K562 (cell line): ENCODE measurements around the gene POLD4. TPM values are rescaled to one million over a fixed set of nuclear protein-coding genes. Genes with fewer than 3 reads are reported as not detected.

Source experiments
- ARHGAP35 ChIP-seq: fragments of 450-650 bp; IDR thresholded peaks from 2 replicates; pipeline ENCODE4 v1.6.1; 2018; ENCODE audit not compliant: partially characterized antibody
- ARID3A ChIP-seq: IDR thresholded peaks from 2 replicates; pipeline ENCODE4 v1.6.1; 2012; ENCODE audit warnings: low read depth, low read length, improper control_type of control experiment, borderline replicate concordance
- BRF1 ChIP-seq: IDR thresholded peaks from 3 replicates; pipeline ENCODE4 v1.6.1; 2011; ENCODE audit warnings: borderline replicate concordance, mild to moderate bottlenecking; ENCODE audit not compliant: insufficient read length; ENCODE audit errors: extremely low read depth
- EGR1 ChIP-seq: fragments of 450-650 bp; conservative IDR thresholded peaks from 2 replicates; pipeline ENCODE4 v1.6.1; 2017; ENCODE audit warnings: mild to moderate bottlenecking
- EZH2 ChIP-seq: IDR thresholded peaks from 2 replicates; pipeline ENCODE4 v1.6.1; 2012; ENCODE audit warnings: low read depth, mild to moderate bottlenecking, inconsistent platforms, low read length, borderline replicate concordance
- FOS ChIP-seq: IDR thresholded peaks from 3 replicates; pipeline ENCODE4 v1.6.1; 2011; ENCODE audit not compliant: insufficient read length; ENCODE audit errors: extremely low read depth
- GTF2B ChIP-seq: IDR thresholded peaks from 2 replicates; pipeline ENCODE4 v1.6.1; 2011; ENCODE audit not compliant: insufficient read length; ENCODE audit errors: extremely low read depth
- KLF13 ChIP-seq: fragments of 450-650 bp; IDR thresholded peaks from 2 replicates; pipeline ENCODE4 v1.6.1; 2016; ENCODE audit warnings: missing genetic modification characterization, low read depth, mild to moderate bottlenecking, missing compliant biosample characterization, moderate library complexity, borderline replicate concordance
- MEIS2 ChIP-seq: fragments of 450-650 bp; IDR thresholded peaks from 2 replicates; pipeline ENCODE4 v1.6.1; 2014; ENCODE audit warnings: mild to moderate bottlenecking; ENCODE audit not compliant: partially characterized antibody
- MTA2 ChIP-seq: fragments of 450-650 bp; IDR thresholded peaks from 2 replicates; pipeline ENCODE4 v1.6.1; 2016; ENCODE audit warnings: low read depth
- MYC ChIP-seq, 2 experiments: fragments of 250-450 bp in 1 of 2; sonication (Bioruptor Pico) in 1 of 2; IDR thresholded peaks; 2 replicates each; pipeline versions ENCODE4 v1.5.1 to v1.6.1; 2012 to 2021; ENCODE audit warnings: low read depth in 2 of 2, borderline replicate concordance in 1 of 2, improper control_type of control experiment in 1 of 2, low read length in 1 of 2, mild to moderate bottlenecking in 1 of 2, moderate library complexity in 1 of 2
- PBX2 ChIP-seq, 2 experiments: IDR thresholded peaks in 1 of 2; conservative IDR thresholded peaks in 1 of 2; 2 replicates each; pipeline ENCODE4 v1.6.1; 2016; ENCODE audit warnings: low read depth in 2 of 2, mild to moderate bottlenecking in 1 of 2, missing compliant biosample characterization in 1 of 2, missing genetic modification characterization in 1 of 2, moderate library complexity in 1 of 2
- SMC3 ChIP-seq: conservative IDR thresholded peaks from 2 replicates; pipeline ENCODE4 v1.6.1; 2011; ENCODE audit warnings: low read depth, low read length, improper control_type of control experiment; ENCODE audit not compliant: insufficient read depth
- YY1 ChIP-seq, 3 experiments: IDR thresholded peaks; 2 replicates each; pipeline ENCODE4 v1.6.1; 2011; ENCODE audit warnings: low read length in 2 of 3, mild to moderate bottlenecking in 2 of 3, moderate library complexity in 2 of 3, borderline replicate concordance in 1 of 3, control low read depth in 1 of 3, low read depth in 1 of 3; ENCODE audit not compliant: insufficient read depth in 3 of 3, insufficient replicate concordance in 2 of 3, control insufficient read depth in 1 of 3, insufficient read length in 1 of 3; ENCODE audit errors: extremely low read depth in 1 of 3
- ZBTB26 ChIP-seq: fragments of 450-650 bp; formaldehyde crosslinking; IDR thresholded peaks from 2 replicates; pipeline ENCODE4 v1.4.0; 2022; ENCODE audit warnings: missing genetic modification characterization
- ZBTB34 ChIP-seq: fragments of 250-450 bp; sonication (Bioruptor Pico); IDR thresholded peaks from 2 replicates; pipeline ENCODE4 v1.8.0; 2021; ENCODE audit warnings: mild to moderate bottlenecking, moderate library complexity
- ZNF583 ChIP-seq: fragments of 250-450 bp; sonication (Bioruptor Pico); IDR thresholded peaks from 2 replicates; pipeline ENCODE4 v1.4.0; 2020
- polyA plus RNA-seq, 8 experiments: library from polyadenylated mRNA; depleted of rRNA in 4 of 8; stranded (reverse) in 5 of 8; unstranded in 3 of 8; fragments of >200 nt; fragmentation: Nextera tagmentation in 2 of 8; fragmentation: Illumina TruSeq in 1 of 8; extraction: Ambion mirVana in 2 of 8; extraction: Trizol in 1 of 8; gene quantifications; 2 replicates each; pipeline versions ENCODE4 v1.2.1 to v1.2.3, GENCODE V29; 2011 to 2014; ENCODE audit warnings: inconsistent platforms in 1 of 8, missing spikeins in 1 of 8
- total RNA-seq, 7 experiments: library from RNA; depleted of rRNA in 6 of 7; stranded (reverse); fragments of >200 nt in 6 of 7; fragmentation: Illumina TruSeq in 2 of 7; extraction: Trizol in 2 of 7; gene quantifications; 2 replicates each; pipeline versions ENCODE4 v1.2.1 to v1.2.3, GENCODE V29; 2011 to 2021; ENCODE audit warnings: low replicate concordance in 1 of 7

Gene POLD4
- total and polyA plus RNA-seq, 9 of the 15 experiments (the other 6 are each of a cell fraction or from before 2014, with no cell fraction given) = 5.8 to 64.5 (median 18.3) TPM

- TF ChIP-seq GTF2B (no peak), PBX2 (CRISPR knock-in tag; IDR thresholded peaks at IDR 0.05; ENCODE audit: low read depth) (no peak), PBX2 (tag; conservative IDR thresholded peaks at IDR 0.05; ENCODE audit: low read depth) (no peak), ZBTB34 (no peak), EGR1 (peak; percentile 53; the same call in 1 of the 2 replicates), ARHGAP35 (no peak), MYC (IDR thresholded peaks at IDR 0.05; ENCODE audit: low read depth, low read length) (no peak), MYC (CRISPR knock-in tag; IDR thresholded peaks at IDR 0.05; ENCODE audit: borderline replicate concordance, low read depth) (no peak), EZH2 (no peak), MEIS2 (no peak), SMC3 (peak; percentile 98), FOS (no peak), YY1 (IDR thresholded peaks at IDR 0.05; ENCODE audit: borderline replicate concordance in 1 of 3, control insufficient read depth in 1 of 3, extremely low read depth in 1 of 3, insufficient read depth in 3 of 3, insufficient read length in 1 of 3, insufficient replicate concordance in 2 of 3, low read depth in 1 of 3, low read length in 2 of 3) (peak in 2 of 3 experiments; percentile 58 to 69), KLF13 (tag) (peak; percentile 41; the same call in 1 of the 2 replicates), ZNF583 (CRISPR knock-in tag) (no peak), BRF1 (no peak), MTA2 (no peak), ARID3A (no peak), ZBTB26 (CRISPR knock-in tag) (no peak)
These were observed 3.7 kb upstream of the POLD4 start (continued) for GRCh38 chr11:67356864-67357561.
